Stimulated activated CD4-positive, alpha-beta T cell treated with anti-CD3 and anti-CD28 coated beads, TNF-alpha, amount 100 ng/mL, for 24 hours (primary cell): ENCODE measurements around the gene WASF2.
A peak's percentile ranks its signal among the peaks of the same experiment; 100 is the strongest.
"Not testable (repeated sequence)": the region's sequence is repeated elsewhere in the genome, so short reads cannot be mapped to it uniquely, and the experiment has no call there.

Experiments used
- DNase-seq, 3 experiments: peaks; one replicate each; pipeline ENCODE4 v3.0.0-alpha.2; 2020; ENCODE audit warnings: low read depth in 3 of 3

Gene WASF2

GRCh38 chr1:27418326-27419185, 71.4 kb downstream of the WASF2 start:
- peak in 2 of 3 experiments; percentile 30 to 56 for DNase-seq

GRCh38 chr1:27417713-27418112, 72.3 kb downstream of the WASF2 start:
- no peak for DNase-seq

- DNase-seq, result peak in 2 of 3 experiments; percentile 34 to 54
These were observed 73.4 kb downstream of the WASF2 start for GRCh38 chr1:27416387-27417111.

- DNase-seq, result no peak
These were observed 75.9 kb downstream of the WASF2 start for GRCh38 chr1:27414091-27414490.

- DNase-seq, result no peak
These were observed 77.0 kb downstream of the WASF2 start for GRCh38 chr1:27413004-27413403.

GRCh38 chr1:27412502-27412901, 77.5 kb downstream of the WASF2 start:
- DNase-seq, result no peak

GRCh38 chr1:27410709-27411108, 79.3 kb downstream of the WASF2 start:
- no peak for DNase-seq

GRCh38 chr1:27409669-27410068, 80.3 kb downstream of the WASF2 start:
- DNase-seq, result no peak

- no peak for DNase-seq
These were observed 81.8 kb downstream of the WASF2 start for GRCh38 chr1:27408151-27408550.

- not testable (repeated sequence) for DNase-seq
These were observed 83.2 kb downstream of the WASF2 start for GRCh38 chr1:27406791-27407190.

GRCh38 chr1:27406362-27406680, 83.6 kb downstream of the WASF2 start:
- DNase-seq, result no peak

- not testable (repeated sequence) for DNase-seq
These were observed 84.2 kb downstream of the WASF2 start for GRCh38 chr1:27405598-27406361.

GRCh38 chr1:27405074-27405473, 84.9 kb downstream of the WASF2 start:
- no peak for DNase-seq

GRCh38 chr1:27403931-27404330, 86.0 kb downstream of the WASF2 start:
- DNase-seq, result no peak

- no peak for DNase-seq
These were observed 86.8 kb downstream of the WASF2 start for GRCh38 chr1:27403065-27403726.

- no peak for DNase-seq
These were observed 87.6 kb downstream of the WASF2 start for GRCh38 chr1:27402349-27402754.

- no peak for DNase-seq
These were observed 89.0 kb downstream of the WASF2 start for GRCh38 chr1:27400963-27401341.

- DNase-seq, result no peak
These were observed 89.6 kb downstream of the WASF2 start for GRCh38 chr1:27400082-27400962.

GRCh38 chr1:27399251-27400025, 90.5 kb downstream of the WASF2 start:
- no peak for DNase-seq
